Measurements from ENCODE around the gene FNDC3A.
"Not testable (repeated sequence)": the region's sequence is repeated elsewhere in the genome, so short reads cannot be mapped to it uniquely, and the experiment has no call there.

Gene FNDC3A

GRCh38 chr13:49140910-49141611 is 165.3 kb downstream of the FNDC3A start:
- DNase-seq (ENCODE audit: low spot score), result no peak

GRCh38 chr13:49146950-49147355 is 171.2 kb downstream of the FNDC3A start:
- peak; percentile 55 for DNase-seq (ENCODE audit: low spot score)

- no peak for DNase-seq (ENCODE audit: low spot score)
Observed at GRCh38 chr13:49148405-49148804, 172.7 kb downstream of the FNDC3A start.

GRCh38 chr13:49157955-49158584 is 182.4 kb downstream of the FNDC3A start:
- DNase-seq (ENCODE audit: low spot score), result not testable (repeated sequence)

GRCh38 chr13:49163162-49163561 is 187.4 kb downstream of the FNDC3A start:
- DNase-seq (ENCODE audit: low spot score), result not testable (repeated sequence)

- DNase-seq (ENCODE audit: low spot score), result no peak
Observed at GRCh38 chr13:49164712-49165111, 189.0 kb downstream of the FNDC3A start.

- DNase-seq (ENCODE audit: low spot score), result no peak
Observed at GRCh38 chr13:49165798-49166752, 190.4 kb downstream of the FNDC3A start.

GRCh38 chr13:49171359-49171758 is 195.6 kb downstream of the FNDC3A start:
- no peak for DNase-seq (ENCODE audit: low spot score)

GRCh38 chr13:49183672-49184325 is 208.1 kb downstream of the FNDC3A start:
- peak; percentile 80 for DNase-seq (ENCODE audit: low spot score)

GRCh38 chr13:49184621-49185020 is 208.9 kb downstream of the FNDC3A start:
- no peak for DNase-seq (ENCODE audit: low spot score)

- no peak for DNase-seq (ENCODE audit: low spot score)
Observed at GRCh38 chr13:49185264-49185663, 209.6 kb downstream of the FNDC3A start.

GRCh38 chr13:49190901-49191300 is 215.2 kb downstream of the FNDC3A start:
- DNase-seq (ENCODE audit: low spot score), result no peak

- DNase-seq (ENCODE audit: low spot score), result no peak
Observed at GRCh38 chr13:49206641-49207040, 230.9 kb downstream of the FNDC3A start.

GRCh38 chr13:49208619-49209018 is 232.9 kb downstream of the FNDC3A start:
- DNase-seq (ENCODE audit: low spot score), result no peak

GRCh38 chr13:49210114-49210513 is 234.4 kb downstream of the FNDC3A start:
- no peak for DNase-seq (ENCODE audit: low spot score)

- no peak for DNase-seq (ENCODE audit: low spot score)
Observed at GRCh38 chr13:49210669-49211068, 235.0 kb downstream of the FNDC3A start.

GRCh38 chr13:49213539-49213938 is 237.8 kb downstream of the FNDC3A start:
- DNase-seq (ENCODE audit: low spot score), result no peak

GRCh38 chr13:49213997-49214916 is 238.5 kb downstream of the FNDC3A start:
- no peak for DNase-seq (ENCODE audit: low spot score)

- DNase-seq (ENCODE audit: low spot score), result no peak
Observed at GRCh38 chr13:49214917-49215376, 239.2 kb downstream of the FNDC3A start.

GRCh38 chr13:49216334-49216733 is 240.6 kb downstream of the FNDC3A start:
- no peak for DNase-seq (ENCODE audit: low spot score)

- no peak for DNase-seq (ENCODE audit: low spot score)
Observed at GRCh38 chr13:49217962-49218492, 242.3 kb downstream of the FNDC3A start.
